A673 (cell line): Measurements from ENCODE around the gene ADCYAP1R1. TPM values are rescaled to one million over a fixed set of nuclear protein-coding genes. Genes with fewer than 3 reads are reported as not detected.

Source experiments
- BruUV-seq: library from RNA; stranded (reverse); fragments of 400-500 nt; replicated peaks from 2 replicates; lab custom pipeline; 2021; lab: Mats Ljungman, UMichigan
- CTCF ChIA-PET: fragments of 300-600 bp; sonication (Branson Sonifier 250); formaldehyde crosslinking; loops from one replicate; lab custom pipeline; 2022; ENCODE audit warnings: antibody characterized with exemption; lab: Charles Lee
- POLR2A ChIA-PET: fragments of 300-600 bp; sonication (Branson Sonifier 250); formaldehyde crosslinking; loops from one replicate; lab custom pipeline; 2022; ENCODE audit warnings: antibody characterized with exemption; ENCODE audit not compliant: low non-redundant PET; lab: Charles Lee
- DNase-seq: peaks from one replicate; pipeline ENCODE4 v3.0.0-alpha.2; 2015; ENCODE audit warnings: low spot score
- H3K27ac ChIP-seq: fragments of 200-600 bp; sonication (generic); 2 replicates; pipeline ENCODE4 v1.5.1; 2016; ENCODE audit warnings: mixed run types, low read depth, mild to moderate bottlenecking, mixed read lengths, antibody characterized with exemption, low read length; ENCODE audit not compliant: poor library complexity, severe bottlenecking
- H3K27me3 ChIP-seq: fragments of 200-600 bp; sonication (generic); replicated peaks from 2 replicates; pipeline ENCODE4 v1.6.1; 2017; ENCODE audit warnings: mixed run types, low read depth, mild to moderate bottlenecking, mixed read lengths, antibody characterized with exemption, low read length; ENCODE audit not compliant: insufficient read depth, poor library complexity
- H3K36me3 ChIP-seq: fragments of 200-600 bp; sonication (generic); 2 replicates; pipeline ENCODE4 v1.6.1; 2016; ENCODE audit warnings: mixed run types, mild to moderate bottlenecking, mixed read lengths, antibody characterized with exemption, low read length; ENCODE audit not compliant: insufficient read depth, poor library complexity, severe bottlenecking
- H3K4me1 ChIP-seq: fragments of 200-600 bp; sonication (generic); 2 replicates; pipeline ENCODE4 v1.6.1; 2017; ENCODE audit warnings: mixed run types, mild to moderate bottlenecking, mixed read lengths, antibody characterized with exemption, low read length; ENCODE audit not compliant: insufficient read depth, poor library complexity, severe bottlenecking
- H3K4me3 ChIP-seq: fragments of 200-600 bp; sonication (generic); 2 replicates; pipeline ENCODE4 v1.5.1; 2016; ENCODE audit warnings: low read depth, mixed run types, mild to moderate bottlenecking, mixed read lengths, low read length; ENCODE audit not compliant: poor library complexity, severe bottlenecking
- H3K9me3 ChIP-seq: fragments of 200-600 bp; sonication (generic); 2 replicates; pipeline ENCODE4 v1.6.1; 2016; ENCODE audit warnings: mixed run types, low read depth, mild to moderate bottlenecking, mixed read lengths, antibody characterized with exemption, low read length; ENCODE audit not compliant: poor library complexity, severe bottlenecking
- EZH2 ChIP-seq: fragments of 200-600 bp; sonication (generic); IDR thresholded peaks from 2 replicates; pipeline ENCODE4 v1.6.1; 2017; ENCODE audit warnings: borderline replicate concordance, low read depth, mild to moderate bottlenecking, mixed read lengths, antibody characterized with exemption, low read length; ENCODE audit not compliant: poor library complexity, severe bottlenecking
- intact Hi-C: fragments of 100-400 bp; cut with micrococcal nuclease; formaldehyde crosslinking; loops from one replicate; pipeline ENCODE4 v1.10.0; 2022; ENCODE audit not compliant: unreplicated experiment
- total RNA-seq: library from RNA; stranded (reverse); gene quantifications from 2 replicates; pipeline ENCODE4 v1.2.3, GENCODE V29; 2021
- TF ChIP-seq, protein P1 (sequence below): fragments of 300-800, 200-600 bp; sonication (generic); conservative IDR thresholded peaks from 2 replicates; pipeline ENCODE4 v1.5.1; 2017; ENCODE audit warnings: low read depth, mild to moderate bottlenecking, antibody characterized with exemption, low read length, moderate library complexity, mixed read lengths

Gene ADCYAP1R1
- total RNA-seq, 1 experiment from 2014 or later: not detected

DNA sequence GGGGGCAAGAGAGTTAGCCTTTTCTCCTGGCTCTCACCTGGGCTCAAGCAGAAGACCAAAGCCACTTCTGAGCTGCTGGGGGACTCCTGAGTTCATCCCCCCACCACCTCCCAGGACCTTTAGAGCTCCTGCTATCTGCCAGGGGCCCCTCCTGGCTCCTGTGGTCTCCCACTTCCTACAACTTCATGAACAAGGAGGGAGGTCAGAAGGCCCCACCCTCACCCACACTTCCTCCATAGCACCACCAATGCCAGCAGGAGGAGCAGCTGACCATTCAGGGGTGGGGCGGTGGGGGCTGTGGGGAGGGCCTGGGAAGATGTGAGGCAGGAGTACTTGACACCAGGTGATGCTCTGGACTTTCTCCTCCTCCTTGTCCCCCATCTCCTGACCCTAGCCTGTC, 32.6 kb upstream of the ADCYAP1R1 start:
- ChIA-PET POLR2A (no interaction called here), CTCF (interaction anchor here (0.7 kb wide), 1 partner anchor 103 kb away, joined by 8 read pairs; no protein-coding TSS in a partner anchor)
- Histone ChIP-seq H3K27me3 (no peaks in the 10 kb centered on the region), H3K36me3 (no peaks in the 10 kb centered on the region), H3K27ac (no peak overlapping the region), H3K4me1 (no peaks in the 10 kb centered on the region), H3K4me3 (no peak overlapping the region), H3K9me3 (no peaks in the 10 kb centered on the region)
- BruUV-seq: no TSS peak
- DNase-seq: no peak
- intact Hi-C loops: no loop called here
- TF ChIP-seq, protein P1, sequence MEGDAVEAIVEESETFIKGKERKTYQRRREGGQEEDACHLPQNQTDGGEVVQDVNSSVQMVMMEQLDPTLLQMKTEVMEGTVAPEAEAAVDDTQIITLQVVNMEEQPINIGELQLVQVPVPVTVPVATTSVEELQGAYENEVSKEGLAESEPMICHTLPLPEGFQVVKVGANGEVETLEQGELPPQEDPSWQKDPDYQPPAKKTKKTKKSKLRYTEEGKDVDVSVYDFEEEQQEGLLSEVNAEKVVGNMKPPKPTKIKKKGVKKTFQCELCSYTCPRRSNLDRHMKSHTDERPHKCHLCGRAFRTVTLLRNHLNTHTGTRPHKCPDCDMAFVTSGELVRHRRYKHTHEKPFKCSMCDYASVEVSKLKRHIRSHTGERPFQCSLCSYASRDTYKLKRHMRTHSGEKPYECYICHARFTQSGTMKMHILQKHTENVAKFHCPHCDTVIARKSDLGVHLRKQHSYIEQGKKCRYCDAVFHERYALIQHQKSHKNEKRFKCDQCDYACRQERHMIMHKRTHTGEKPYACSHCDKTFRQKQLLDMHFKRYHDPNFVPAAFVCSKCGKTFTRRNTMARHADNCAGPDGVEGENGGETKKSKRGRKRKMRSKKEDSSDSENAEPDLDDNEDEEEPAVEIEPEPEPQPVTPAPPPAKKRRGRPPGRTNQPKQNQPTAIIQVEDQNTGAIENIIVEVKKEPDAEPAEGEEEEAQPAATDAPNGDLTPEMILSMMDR: no peak
- TF ChIP-seq EZH2: no peak

DNA sequence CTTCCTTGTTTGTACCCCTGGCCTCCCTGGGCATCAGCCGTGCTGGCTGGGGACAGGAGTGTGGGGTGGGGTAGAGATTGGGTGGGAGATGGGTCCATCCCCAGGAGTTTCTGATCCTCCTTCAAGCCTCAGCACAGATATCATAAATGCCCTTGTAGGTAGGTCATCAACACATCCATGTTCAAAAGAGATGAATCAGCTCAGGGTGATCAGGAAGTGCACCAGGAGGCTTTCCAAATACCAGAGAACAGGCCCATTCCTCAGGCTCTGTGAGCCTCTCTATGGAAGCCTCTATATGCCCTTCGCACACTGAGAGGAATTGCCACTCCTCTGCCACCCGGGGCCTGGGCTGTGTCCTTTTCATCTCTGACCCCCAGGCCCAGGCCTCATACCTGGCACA, 31.9 kb upstream of the ADCYAP1R1 start:
- no TSS peak for BruUV-seq
- no peak for TF ChIP-seq EZH2
- TF ChIP-seq, protein P1: no peak
- Histone ChIP-seq H3K4me3 (no peak overlapping the region), H3K27me3 (no peaks in the 10 kb centered on the region), H3K36me3 (no peaks in the 10 kb centered on the region), H3K9me3 (no peaks in the 10 kb centered on the region), H3K27ac (no peak overlapping the region), H3K4me1 (no peaks in the 10 kb centered on the region)
- no peak for DNase-seq
- CTCF ChIA-PET: no interaction called here
- intact Hi-C loops: no loop called here
- POLR2A ChIA-PET: interaction anchor here (0.6 kb wide), 1 partner anchor 9 kb away, joined by 3 read pairs; no protein-coding TSS in a partner anchor

DNA sequence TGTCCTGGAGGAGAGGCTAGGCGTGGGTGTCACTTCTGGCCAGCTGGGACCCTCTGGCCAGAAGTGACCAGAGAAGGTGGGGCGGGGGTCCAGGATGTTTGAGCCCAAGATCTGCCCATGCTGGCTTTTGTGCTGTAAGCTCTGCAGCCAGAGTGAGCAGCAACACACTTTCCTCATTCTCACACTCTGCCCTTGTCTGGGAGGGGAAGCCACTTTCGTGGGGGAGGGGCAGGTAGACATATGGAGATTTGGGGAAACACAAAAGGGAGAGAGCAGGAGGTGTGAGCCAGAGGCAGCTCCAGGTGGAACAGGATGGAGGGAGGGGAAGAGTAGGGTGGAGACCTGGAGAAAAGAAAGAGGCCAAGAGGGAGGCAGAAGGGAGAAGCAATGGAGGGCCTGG, 31.5 kb upstream of the ADCYAP1R1 start:
- no peaks in the 10 kb centered on the region for H3K27me3 ChIP-seq
- ChIA-PET CTCF (no interaction called here), POLR2A (interaction anchor here (0.6 kb wide), 1 partner anchor 8 kb away, joined by 3 read pairs; no protein-coding TSS in a partner anchor)
- no peaks in the 10 kb centered on the region for H3K36me3 ChIP-seq
- no peak overlapping the region for H3K4me3 ChIP-seq
- BruUV-seq: no TSS peak
- H3K9me3 ChIP-seq: no peaks in the 10 kb centered on the region
- no peak for DNase-seq
- H3K27ac ChIP-seq: no peak overlapping the region
- intact Hi-C loops: no loop called here
- H3K4me1 ChIP-seq: no peaks in the 10 kb centered on the region
- TF ChIP-seq EZH2: no peak
- TF ChIP-seq, protein P1: no peak
